Measurements from ENCODE around the gene PMEPA1.
A peak's percentile ranks its signal among the peaks of the same experiment; 100 is the strongest.

The PMEPA1 gene

DNA sequence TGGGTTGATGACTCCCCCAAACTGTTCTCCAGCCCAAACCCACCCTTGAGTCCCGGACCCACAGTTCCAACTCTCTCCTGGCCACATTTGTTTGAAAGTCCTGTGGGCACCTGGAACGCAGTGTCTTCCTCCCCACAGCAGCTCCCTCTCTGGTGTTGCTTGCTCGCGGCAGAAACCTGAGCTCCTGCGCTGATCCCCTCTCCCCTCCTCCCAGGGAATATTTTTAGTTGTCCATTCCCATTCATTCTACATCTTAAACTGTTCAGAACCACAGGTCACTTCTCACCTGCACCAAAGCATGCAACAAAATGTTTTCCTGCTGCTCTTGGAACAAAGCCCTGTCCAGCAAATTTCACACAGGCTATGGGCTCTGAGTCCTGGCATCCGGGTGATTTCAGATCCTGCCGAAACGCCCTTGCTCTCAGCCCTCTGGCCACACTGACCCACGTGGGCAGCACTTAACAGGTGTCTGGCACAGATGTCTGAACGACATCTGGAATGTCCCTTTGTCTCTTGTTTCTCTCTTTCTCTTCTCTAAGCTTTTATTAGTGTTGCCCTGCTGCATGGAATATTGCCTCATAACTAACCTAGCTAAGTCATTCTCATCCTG is 27.0 kb upstream of the PMEPA1 start:
- DNase-seq (ENCODE audit: low spot score) = no peak

DNA sequence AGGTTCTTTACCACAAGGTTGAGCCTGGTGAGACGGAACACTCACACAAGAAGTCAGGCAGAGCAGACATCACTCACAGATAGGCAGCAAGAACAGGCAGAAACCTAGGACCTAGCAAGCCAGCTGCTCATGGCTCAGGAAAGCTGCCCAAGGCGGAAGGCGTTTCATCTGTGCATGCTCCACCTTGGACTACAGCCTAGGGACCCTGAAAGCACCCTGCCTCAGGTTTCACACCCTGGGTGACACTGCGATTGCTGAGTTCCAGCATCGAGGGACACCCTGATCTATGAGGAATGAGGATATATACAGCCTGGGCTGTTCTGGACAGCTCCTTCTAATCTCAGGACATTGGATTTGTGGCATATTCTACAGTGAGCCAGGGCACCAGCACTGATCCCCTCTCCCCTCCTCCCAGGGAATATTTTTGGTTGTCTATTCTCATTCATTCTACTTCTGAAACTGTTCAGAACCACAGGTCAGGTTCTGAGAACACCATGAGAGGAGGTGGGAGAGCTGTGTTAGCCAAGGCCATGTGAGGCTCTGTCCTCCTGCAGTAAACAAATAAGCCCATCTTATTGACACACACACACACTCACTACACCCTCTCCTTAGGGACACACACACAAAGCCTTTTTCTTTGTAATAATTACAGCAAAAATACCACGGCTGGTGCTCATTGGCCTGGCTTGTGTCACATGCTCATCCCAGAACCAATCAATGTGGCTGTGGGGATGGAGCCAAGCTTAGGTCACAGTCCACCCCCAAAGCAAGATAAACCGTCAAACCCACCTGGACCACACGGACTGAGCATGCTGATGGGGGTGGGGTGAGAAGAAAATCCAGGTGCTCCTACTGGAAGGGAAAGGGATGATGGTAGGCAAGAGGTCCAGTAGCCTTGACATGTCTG is 26.3 kb upstream of the PMEPA1 start:
- no peak for DNase-seq (ENCODE audit: low spot score)

DNA sequence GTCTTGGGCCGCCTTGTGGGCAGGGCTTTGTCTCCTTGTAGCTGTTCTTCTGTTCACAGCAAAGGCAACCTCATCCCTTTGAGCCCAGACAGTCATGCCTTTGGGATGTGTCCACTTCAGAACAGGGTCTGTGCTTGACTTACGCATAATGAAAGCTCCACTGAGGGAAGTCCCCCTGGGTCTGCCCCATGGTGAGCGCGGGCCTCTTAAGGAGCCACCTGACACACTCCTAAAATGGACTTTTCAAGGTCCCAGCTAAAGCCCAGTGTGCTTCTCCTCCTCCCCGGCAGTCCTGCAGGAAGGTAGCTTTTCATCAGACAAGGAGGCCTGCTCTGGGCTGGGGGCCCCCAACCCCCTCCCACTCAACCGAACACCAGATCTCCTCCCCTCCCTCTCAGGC is 24.9 kb upstream of the PMEPA1 start:
- DNase-seq (ENCODE audit: low spot score) = no peak

DNA sequence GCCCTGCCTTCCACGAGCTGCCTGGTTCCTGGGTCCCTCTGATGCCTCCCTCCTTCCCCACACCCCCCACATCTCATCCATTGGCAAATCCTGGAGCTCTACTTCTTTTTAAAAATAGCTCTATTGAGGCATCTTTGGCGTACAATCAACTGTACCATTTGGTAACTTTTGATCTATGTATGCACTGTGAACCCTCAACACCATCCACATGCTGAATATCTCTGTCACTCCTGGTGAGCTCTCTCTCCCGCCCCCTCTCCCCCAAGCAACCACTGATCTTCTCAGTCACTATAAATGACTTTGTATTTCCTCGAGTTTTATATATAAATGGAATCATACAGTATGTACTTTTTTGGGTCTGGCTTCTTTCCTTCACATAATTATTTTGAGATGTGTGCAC is 22.4 kb upstream of the PMEPA1 start:
- no peak for DNase-seq (ENCODE audit: low spot score)

DNA sequence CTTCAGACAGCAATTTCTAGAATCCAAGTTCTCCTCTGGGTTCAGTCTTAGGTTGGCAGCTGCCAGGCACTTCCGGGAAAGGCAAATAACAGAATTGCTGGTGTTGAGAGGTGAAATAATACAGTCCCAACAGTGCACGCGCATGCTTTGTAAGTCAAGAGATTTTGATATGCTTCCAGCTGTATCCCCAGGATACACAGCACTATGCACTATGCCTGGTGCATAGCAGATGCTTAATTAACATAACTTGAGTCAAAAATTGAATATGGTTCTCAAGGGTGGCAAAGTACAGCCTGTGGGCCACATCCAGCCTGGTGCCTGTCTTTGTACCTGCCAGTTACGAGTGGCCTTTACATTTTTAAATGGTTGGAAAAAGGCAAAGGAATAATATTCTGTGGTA is 18.9 kb upstream of the PMEPA1 start:
- DNase-seq (ENCODE audit: low spot score) = no peak

DNA sequence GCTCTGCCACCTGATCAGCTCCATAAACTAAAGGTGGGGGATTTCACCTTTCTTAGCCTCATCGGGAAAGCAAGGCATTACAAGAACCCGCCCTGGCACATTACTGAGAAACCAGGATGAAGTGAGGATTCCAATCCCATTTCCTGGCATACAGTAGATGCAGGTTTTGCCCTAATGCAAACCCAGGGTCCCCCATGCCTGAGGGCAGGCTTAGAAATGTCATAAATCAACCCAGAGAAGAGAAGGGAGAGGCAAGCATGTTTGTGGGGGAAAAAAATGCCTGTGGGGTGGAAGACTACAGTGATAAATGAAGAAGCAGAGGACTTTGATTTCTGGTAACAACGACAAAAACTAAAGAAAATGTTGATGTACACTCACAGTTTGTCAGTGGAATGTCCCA is 18.0 kb upstream of the PMEPA1 start:
- no peak for DNase-seq (ENCODE audit: low spot score)

DNA sequence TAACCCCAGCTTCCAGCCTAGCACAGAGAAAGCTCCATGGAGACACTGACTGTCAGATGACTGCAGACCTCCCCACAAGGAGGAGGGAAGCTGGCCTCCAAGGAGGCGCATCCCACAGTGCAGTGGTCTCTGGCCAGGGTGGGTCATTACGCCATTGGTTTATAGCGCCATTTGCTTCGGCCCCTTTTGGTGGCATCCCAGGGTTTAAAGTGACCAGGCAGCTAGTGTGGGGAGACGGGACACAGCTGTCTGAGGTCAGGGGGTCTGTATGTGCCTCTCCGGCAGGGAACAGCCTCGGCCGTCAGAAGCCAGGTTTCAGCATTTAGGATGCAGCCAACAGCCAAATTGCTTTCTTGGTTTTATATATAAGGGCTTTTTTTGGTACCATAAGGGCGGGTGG is 15.8 kb upstream of the PMEPA1 start:
- DNase-seq (ENCODE audit: low spot score) = no peak

DNA sequence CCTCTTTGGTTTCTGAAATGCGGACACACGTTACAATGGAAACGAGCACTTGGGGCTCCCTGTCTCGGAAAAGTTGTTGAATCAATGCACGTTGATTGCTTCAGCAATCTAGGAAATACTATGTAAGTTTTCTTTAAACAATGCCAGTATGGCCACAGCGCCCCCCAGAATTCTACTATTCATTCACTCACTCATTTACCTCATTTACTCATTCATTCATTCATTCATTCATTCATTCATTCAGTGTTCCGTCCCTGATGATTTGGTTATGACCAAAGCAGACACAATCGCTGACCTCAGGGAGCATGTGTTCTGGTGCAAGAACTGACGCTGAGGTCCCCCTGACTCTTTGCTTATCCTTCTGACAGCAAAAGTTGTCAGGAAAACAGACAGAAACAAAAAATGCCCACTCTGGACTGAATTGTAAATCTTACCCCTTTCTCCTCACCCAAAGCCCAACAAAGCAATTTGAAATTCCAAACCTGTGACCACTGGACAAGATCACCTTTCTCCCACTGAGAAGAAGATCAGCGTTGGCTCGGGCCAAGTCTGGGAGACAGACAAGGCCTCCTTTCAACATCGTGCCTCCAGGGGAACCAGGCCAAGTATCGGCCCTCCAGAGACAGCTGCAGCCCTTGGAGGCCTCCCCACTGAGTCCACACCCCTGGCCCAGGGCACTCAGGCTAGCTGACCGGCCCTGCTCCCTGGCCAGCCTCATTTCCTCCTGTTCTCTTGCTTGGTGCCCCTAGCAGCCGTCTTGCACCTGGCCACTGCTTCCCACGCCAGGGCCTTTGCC is 15.0 kb upstream of the PMEPA1 start:
- DNase-seq (ENCODE audit: low spot score) = no peak

DNA sequence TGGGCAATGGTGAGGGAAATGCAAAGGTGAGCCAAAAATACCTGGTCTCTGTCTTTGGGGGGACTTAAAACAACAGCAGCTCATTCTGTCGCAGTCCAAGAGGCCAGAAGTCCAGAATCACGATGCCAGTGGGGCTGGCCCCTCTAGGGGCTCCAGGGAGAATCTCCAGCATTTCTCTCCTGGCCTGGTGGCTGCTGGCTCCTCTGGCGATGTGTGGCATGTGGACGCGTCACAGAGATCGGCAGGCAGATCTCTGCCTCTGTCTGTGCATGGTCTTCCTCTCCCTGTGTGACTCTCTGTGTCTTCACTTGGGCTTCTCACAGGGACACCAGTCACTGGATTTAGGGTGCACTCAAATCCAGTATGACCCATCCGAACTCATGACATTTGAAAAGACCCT is 14.0 kb upstream of the PMEPA1 start:
- no peak for DNase-seq (ENCODE audit: low spot score)

DNA sequence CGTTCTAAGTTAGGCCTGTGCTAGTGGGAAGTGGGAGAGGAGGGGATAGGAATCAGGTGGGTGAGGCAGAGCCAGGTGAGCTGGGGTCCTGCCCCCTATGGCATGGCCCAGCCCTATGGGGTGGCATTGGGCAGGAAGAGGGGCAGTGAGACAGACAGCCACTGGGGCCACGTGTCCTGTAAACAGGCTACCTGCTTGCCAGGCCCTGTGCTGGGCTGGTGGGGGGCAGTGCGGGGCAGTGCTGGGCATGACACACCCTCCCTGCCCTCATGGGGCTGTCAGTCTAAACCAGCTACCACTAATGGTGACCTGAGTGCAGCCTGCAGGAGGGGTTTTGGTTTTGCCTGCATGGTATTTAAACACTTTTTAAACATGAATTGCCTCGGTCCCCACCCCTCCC is 10.1 kb upstream of the PMEPA1 start:
- DNase-seq (ENCODE audit: low spot score) = no peak

DNA sequence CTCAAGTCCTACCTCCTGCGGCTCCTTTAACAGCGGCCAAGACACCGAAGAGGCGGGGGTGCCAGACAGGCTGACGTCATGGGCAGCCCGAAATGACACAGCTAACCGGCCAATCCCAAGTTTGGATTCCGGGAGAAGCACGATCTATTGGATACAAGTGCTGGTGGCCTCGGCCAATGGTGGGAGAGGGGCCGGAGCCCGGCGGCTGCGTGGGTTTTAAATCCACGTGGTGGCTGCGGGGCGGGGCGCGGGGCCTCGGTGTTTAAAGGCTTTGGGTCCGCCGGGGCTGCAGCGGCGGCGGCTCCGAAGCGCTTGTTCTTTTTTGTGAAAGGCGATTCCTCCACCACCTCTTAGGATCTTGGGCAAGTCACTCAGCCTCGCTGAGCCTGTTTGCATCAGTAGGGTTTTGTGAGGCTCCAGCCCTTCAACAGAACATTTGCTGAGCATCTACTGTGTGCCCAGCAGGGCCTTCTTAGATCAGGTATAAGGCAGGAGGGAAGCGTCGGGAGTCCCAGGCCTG is 8.7 kb upstream of the PMEPA1 start:
- peak; percentile 24 for DNase-seq (ENCODE audit: low spot score)

DNA sequence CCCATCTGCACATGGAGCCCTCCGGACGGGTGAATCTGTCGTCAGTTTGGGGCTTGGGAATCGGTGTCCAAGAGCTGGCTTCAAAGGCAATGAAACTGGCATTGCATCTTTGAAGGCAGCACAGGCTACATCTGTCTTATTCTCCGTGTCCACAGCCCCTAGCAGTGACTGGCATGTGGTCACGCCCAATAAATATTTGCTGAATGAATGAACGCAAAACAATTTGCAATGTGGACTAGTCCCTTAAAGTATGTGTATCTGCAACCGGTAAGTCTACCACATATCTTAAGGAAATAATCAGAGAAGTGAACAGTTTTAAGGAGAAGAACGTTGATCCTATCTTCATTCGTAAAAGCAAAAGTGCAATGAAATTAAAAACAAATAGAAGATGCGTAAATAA is 8.0 kb upstream of the PMEPA1 start:
- no peak for DNase-seq (ENCODE audit: low spot score)

DNA sequence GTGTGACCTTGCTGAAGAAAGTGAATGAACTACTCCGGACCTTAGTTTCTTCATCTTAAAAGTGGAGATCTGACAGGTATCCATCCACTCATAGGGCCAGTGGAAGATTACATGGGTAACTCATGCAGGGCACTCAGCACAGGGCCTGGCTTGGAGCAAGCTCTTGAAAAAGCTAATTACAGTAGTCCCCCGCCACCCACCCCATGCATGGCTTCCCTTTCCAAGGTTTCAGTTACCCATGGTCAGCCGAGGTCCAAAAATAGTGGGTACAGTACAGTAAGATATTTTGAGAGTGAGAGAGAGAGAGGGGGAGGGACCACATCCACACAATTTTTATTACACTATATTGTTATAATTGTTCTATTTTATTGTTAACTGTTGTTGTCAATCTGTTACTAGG is 7.1 kb upstream of the PMEPA1 start:
- DNase-seq (ENCODE audit: low spot score) = no peak

DNA sequence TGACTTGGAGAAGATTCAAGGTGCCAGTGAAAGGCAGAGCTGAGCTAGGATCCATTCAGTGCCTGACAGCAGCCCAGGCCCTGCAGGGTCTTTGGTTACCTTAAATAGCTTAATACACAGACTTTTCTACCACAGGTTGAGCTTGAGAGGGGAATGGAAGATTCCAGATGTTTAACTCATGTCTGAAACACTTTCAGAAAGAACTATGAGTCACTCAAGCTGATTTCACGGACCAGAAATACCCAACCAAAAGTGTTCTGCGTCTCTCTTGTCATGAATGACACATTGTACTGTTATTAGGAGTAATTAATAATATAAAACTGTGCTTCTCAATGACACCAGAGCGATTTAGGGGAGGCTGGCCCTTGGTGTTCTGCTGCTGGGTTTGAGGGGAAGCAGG is 6.4 kb upstream of the PMEPA1 start:
- no peak for DNase-seq (ENCODE audit: low spot score)

DNA sequence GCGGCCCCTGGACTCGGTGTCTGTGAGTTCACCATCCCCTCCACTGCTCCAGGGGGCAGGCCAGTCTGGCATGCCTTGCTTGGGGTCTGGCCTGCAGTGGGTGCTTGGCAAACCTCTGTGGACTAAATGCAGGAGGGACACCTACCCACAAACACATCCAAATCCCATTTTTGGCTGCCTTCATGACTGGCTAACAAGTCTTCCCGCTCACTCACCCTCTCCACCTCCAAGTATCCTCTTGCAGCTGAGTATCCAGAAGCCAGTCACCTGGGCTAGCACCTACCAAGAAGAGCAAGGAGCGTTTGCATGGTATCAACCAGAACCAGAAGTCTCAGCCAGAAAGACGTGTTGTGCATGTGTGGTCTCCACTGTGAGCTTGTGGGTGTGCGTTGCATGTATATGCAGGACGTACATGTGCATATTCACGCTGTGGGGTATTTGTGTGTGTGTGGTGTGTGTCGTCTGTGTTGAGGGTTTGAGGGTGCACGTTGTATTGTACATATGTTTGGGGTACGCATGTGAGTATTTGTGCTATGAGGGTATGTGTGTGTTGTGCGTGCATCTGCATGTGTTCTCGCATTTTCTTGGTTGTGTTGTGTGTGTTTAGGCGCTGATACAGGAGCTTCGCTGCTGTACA is 5.6 kb upstream of the PMEPA1 start:
- DNase-seq (ENCODE audit: low spot score) = no peak

DNA sequence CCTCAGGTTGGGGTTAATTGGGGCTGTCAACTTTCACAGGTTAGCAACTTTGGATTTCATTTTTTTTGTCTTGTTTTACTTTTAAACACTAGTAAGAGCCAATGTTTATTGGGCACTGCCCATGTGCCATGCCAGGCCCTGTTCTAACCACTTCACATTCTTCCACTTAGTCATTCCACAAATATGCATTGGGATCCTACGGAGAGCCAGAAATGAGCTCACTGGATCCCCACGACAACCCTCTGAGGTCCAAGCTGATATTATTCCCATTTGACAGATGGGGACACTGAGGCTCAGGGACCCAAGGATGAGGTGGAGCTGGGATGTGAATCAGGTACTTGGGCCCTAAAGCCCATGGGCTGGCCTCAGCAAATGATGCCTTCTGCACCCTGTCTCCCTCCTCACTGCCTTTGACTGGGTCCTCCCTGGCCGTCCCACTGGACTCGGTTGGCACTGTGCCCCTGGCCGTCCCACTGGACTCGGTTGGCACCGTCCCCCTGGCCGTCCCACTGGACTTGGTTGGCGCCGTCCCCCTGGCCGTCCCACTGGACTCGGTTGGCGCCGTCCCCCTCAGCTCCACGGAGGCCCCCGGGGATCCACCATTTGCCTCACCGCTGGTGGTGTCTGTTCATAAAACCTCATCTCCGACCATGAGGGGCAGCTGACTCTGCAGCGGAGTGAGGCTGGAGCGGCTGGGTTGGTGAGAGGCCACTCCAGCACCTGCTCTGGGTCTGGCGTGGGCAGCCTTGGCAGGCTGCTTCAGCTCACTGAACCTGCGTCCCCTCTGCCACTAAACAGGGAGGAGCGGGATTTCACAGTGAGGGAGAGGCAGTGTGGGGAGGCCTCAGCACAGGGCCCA is 4.8 kb upstream of the PMEPA1 start:
- DNase-seq (ENCODE audit: low spot score) = no peak

DNA sequence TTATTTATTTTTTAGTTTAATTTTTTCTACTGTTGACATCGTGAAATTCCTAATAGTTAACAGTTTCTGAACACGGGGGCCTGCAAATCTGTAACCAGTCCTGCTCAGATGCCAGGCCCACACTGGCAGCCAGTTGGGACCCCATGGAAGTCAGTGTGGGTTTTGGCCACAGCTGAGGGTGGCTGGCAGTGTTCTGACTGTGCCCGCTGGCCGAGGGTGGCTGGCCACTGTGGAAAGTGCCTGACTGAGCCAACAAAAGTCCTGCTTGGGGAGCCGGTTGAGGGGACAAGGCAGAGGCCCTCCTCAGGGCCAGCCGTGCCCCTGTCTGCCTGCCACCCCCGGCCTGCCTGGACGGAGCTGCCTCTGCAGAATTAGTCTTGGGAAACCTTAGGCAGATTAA is 4.1 kb upstream of the PMEPA1 start:
- no peak for DNase-seq (ENCODE audit: low spot score)

DNA sequence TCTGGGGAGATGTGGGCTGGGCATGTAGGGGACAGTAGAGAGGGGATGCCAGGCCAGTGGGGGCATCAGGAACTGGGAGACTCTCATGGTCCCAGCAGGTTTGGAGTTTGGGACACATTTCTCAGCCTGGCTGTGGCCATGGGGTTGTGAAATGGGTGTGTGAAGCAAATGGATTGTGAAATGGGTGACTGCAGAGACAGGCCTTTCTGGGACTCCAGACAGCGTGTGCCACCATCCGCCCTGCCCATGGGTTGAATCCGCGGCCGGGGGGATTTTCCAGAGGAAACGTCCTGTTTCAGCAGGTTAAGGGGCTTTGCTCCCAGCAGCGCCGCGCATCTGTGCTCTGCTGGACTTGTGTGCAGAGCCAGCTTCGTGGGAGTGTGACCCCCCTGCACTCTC is 3.7 kb upstream of the PMEPA1 start:
- no peak for DNase-seq (ENCODE audit: low spot score)

DNA sequence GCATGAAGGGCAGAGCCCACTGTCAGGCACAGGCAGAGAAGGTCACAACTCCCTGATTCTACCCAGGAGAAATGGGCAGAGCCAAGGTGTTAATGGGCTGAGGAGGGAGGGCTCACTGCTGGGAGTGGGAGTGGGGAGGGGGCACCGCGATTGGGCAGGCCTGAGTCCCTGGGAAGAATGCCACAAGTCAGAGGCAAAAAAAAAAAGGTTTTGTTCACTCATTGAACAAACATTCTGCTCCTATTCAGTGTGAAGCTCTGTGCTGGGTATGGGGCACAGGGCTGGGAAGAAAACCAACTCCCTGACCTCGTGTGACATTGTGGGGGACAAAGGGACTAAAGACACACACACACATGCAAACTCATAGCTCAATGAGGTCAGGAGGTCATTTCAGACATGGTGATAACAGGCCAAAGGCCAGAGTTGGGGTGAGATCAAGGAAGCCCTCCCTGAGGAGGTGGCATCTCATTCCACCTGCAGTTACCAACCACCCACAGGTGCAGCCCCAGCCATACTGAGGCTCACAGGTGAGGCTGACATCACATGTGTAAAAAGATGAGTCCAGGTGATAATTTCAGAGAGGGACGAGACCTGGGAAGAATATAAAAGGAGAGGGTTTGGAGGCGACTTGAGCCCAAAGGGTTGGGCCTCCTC is 3.2 kb upstream of the PMEPA1 start:
- no peak for DNase-seq (ENCODE audit: low spot score)

DNA sequence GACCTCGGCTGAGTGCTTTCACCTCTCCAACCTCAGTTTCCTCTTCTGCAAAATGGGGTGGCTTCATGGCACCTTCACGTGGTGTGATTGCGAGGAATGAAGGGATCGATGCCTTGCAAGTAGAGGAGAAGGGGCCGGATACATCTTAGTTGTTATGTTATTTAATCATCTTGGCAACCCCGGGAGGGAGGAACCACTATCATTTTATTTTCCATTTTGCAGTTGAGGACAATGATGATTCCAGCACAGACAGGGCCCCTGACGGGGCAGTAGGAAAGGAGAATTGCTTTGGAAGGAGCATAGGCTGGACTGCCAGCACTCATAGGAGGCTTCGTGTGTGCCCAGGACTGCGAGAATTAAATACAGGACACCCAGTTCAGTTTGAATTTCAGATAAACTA is 2.5 kb upstream of the PMEPA1 start:
- DNase-seq (ENCODE audit: low spot score) = no peak

DNA sequence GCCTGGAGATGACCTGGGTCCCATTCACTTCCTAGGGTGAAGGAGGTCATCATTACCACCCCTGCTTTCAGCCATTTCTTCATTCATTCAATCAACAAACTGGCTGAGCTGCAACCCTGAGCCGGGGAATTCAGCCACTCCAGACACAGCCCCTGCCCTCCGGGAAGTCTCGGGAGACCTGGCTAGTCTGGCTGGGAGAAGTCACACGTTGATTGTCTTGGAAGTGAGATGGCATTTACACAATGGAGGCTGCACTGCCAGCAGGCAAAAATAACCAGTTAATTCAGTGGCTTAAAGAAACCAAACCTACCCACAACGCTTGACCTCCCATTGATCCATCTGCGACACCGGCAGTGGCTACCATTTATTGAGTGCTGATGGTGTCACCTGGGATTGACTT is 2.0 kb upstream of the PMEPA1 start:
- no peak for DNase-seq (ENCODE audit: low spot score)

Measured in hematopoietic multipotent progenitor cell treated with erythropoietin and hydrocortisone succinate and interleukin-3 and kit ligand, for 15 days (in vitro differentiated cells).